CD4-positive, alpha-beta T cell treated with Interleukin-21 for 1 hour (primary cell): ENCODE measurements around the gene SNX1.
"Not testable (repeated sequence)": the region's sequence is repeated elsewhere in the genome, so short reads cannot be mapped to it uniquely, and the experiment has no call there.

ENCODE experiments used
- DNase-seq: peaks from one replicate; pipeline ENCODE4 v3.0.0-alpha.2; 2020

SNX1 gene

DNA sequence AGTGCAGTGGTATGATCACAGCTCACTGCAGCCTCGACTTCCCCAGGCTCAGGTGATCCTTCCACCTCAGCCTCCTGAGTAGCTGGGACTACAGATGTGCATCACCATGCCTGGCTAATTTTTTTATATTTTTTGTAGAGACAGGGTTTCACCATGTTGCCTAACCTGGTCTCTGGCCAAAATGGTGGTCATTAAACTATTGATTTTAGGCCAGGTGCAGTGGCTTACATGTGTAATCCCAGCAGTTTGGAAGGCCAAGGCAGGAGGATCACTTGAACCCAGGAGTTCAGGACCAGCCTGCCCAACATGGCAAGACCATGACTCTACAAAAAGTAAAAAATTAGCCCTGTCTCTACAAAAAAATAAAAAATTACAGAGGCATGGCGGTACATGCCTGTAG lies 24.5 kb downstream of the SNX1 start:
- DNase-seq, result not testable (repeated sequence)

GRCh38 chr15:64121614-64122013 lies 25.8 kb downstream of the SNX1 start:
- DNase-seq, result no peak

DNA sequence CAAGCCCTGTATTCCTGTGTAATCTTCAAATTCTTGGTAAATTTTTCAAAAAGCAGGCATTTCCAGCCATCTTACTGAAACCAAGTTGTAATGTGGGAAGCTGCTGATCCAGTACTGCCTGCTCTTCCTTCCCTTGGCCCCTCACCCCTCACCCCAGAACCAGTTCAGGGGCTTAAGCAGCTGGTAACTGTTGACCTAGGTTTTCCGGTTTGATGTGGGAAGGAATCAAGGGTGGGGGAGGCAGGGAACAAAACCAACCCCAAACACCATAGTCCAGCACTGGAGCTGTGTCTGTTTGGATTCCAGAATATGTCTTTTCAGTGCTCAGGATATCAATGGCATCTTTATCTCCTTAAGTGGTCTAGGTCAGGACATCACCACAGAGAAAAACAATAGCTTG lies 26.7 kb downstream of the SNX1 start:
- DNase-seq, result no peak

- no peak for DNase-seq
Observed at GRCh38 chr15:64122936-64123351, 27.2 kb downstream of the SNX1 start.

DNA sequence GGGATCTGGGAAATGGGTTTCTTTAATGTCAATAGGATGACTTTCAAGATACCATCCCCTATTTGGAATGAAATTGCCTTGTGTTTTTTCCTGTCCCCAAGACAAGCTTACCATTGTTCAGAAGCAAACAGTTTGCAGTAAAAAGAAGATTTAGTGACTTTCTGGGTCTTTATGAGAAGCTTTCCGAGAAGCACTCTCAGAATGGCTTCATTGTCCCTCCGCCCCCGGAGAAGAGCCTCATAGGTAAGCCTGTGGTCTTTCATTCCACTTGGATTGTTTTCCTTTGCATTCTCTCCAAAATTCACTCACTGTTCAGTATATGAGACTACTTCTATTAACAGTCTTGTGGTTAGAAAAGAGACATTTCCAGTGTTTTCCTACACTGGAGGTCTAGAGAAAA lies 30.2 kb downstream of the SNX1 start:
- DNase-seq, result no peak

- DNase-seq, result no peak
Observed at GRCh38 chr15:64127521-64128270, 31.9 kb downstream of the SNX1 start.

GRCh38 chr15:64130159-64130558 lies 34.4 kb downstream of the SNX1 start:
- DNase-seq, result no peak

GRCh38 chr15:64131547-64131946 lies 35.8 kb downstream of the SNX1 start:
- no peak for DNase-seq

DNA sequence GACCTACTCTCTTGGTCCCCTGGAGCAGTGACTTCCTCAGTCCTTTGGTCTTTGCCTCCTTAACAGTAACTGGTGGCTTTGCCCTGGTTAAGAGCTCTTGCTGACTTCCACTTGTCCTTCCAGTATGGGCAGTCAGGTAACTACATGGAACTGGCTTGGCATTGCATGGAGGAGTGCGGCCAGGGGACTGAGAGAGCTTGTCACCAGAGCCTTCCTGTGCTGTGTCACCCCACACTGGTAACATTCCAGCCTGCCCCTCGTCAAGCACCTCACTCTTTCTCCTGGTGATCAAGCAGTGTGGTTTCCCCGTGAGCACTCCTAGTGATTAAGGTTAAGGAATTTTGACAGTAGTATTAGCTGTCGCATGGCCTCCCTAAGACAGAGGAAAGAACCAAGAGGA lies 36.4 kb downstream of the SNX1 start:
- no peak for DNase-seq

GRCh38 chr15:64133623-64134344 lies 38.0 kb downstream of the SNX1 start:
- DNase-seq, result no peak

GRCh38 chr15:64134345-64134829 lies 38.6 kb downstream of the SNX1 start:
- DNase-seq, result no peak

- no peak for DNase-seq
Observed at GRCh38 chr15:64136347-64136746, 40.6 kb downstream of the SNX1 start.

- DNase-seq, result no peak
Observed at GRCh38 chr15:64137226-64137833, 41.5 kb downstream of the SNX1 start.

- no peak for DNase-seq
Observed at GRCh38 chr15:64138331-64138941, 42.7 kb downstream of the SNX1 start.

DNA sequence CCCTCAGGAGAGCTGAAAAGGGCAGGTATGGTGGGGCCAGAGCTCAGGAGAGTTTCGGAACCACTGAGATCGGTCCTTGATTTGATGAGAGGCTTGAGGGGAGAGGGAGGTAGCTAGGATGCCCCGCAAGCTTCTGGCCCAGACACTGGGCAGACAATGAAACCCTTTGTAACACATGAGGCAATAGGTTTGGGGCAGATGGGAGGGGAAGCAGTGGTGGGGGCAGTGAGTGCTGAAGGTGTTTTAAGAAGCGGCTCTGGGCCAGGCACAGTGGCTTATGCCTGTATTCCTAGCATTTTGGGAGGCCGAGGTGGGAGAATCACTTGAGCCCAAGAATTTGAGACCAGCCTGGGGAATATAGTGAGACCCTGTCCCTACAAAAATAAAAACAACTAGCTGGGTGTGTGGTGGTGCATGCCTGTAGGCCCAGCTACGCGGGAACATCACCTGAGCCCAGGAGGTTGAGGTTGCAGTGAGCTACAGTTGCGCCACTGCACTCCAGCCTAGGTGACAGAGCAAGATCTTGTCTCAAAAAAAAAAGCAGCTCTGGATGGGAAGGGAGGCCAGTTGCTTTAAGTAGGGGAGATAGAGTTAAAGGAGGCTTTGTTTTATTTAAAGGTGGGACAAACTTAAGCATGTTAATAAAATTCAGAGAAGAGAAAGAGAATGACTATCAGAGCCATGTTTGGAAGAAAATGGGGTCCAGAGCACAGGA lies 46.2 kb downstream of the SNX1 start:
- no peak for DNase-seq

GRCh38 chr15:64143276-64143675 lies 47.5 kb downstream of the SNX1 start:
- DNase-seq, result no peak

DNA sequence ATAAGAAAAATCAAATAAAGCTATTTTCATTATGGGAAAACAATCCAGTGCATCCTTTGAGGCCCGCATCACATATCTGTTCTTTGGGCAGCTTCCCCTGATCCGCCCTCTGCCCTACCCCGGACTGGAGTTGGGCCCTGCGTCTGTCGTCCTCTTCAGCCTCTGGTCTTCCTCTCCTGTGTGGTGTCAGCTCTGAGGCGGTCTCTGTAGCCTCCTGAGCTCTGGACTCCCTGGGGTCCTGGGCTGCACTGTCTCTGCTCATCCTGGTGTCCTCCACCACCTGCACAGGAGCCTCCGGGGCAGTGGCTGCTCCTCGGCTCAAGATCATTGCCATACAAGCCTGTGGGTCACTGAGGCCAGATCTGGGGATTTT lies 48.4 kb downstream of the SNX1 start:
- DNase-seq, result no peak

DNA sequence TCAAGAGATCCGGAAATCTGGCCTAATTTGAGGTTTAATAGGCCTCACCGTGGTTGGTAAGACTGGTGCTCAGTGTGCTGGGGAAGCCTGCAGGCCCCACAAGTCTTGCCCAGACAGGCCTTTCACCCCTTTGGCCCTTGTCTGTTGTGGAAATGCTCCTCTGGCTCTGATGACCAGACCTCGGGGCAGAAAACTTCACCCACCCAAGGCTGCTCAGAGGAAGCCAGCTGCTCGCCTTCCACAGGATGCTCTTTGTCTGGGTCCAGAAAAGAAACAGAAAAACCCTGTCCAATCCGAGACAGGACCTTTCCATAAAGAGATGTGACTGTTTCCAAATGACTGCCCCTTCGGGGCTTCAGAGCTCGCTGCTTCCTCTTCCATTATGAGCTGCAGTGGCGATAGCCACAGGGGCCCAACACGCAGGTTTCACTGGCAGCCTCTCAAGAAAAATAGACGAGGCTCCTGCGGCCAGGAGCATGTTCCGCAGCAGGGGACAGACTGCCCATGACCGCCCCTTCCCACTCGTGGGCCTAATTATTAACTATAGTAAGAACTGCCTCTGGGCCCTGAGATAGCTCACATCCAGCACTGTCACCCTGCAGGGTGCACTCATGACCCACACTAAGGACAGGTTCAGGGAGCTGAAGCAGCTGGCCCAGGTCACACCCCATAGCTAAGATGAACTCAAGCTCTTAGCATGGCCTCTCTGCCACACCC lies 48.9 kb downstream of the SNX1 start:
- no peak for DNase-seq

DNA sequence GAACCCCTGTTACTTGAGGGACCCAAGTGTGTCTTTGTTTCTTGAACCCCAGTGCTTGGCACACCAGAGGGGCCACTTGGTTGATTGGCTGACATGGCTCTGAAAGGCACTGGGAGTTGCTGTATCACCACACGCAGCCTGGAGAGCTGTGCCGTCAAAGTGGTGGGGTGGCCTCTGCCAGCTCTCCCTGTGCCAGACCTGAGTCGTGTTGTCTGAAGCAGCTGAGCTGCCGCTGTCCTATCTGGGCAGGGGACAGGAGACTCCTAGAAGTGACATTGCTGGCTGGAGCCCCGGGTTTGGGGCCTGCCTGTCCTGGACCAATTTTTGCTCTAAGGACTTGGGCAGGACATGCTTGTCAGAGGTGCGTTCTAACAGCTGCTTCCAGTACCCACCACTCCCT lies 50.3 kb downstream of the SNX1 start:
- no peak for DNase-seq

DNA sequence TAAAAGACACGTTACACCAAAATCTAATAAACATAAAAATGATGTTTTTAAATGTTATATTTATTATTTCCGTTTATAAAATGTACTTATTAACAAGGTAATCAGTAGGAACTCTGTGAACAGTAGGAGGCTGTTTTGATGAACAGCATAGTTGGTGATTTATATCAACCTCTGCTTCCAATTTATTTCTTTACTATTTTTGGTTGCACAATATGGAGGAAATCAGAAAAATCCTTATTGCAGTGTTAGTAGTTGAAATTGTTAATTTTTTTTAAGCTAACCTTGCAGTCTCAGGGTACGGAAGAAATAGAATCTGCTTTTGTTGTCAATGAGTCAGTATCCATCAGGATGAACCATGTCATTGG lies 50.7 kb downstream of the SNX1 start:
- DNase-seq, result no peak

GRCh38 chr15:64146885-64147681 lies 51.3 kb downstream of the SNX1 start:
- no peak for DNase-seq
